ENCODE results near the gene SEC14L5.

SEC14L5 gene

DNA sequence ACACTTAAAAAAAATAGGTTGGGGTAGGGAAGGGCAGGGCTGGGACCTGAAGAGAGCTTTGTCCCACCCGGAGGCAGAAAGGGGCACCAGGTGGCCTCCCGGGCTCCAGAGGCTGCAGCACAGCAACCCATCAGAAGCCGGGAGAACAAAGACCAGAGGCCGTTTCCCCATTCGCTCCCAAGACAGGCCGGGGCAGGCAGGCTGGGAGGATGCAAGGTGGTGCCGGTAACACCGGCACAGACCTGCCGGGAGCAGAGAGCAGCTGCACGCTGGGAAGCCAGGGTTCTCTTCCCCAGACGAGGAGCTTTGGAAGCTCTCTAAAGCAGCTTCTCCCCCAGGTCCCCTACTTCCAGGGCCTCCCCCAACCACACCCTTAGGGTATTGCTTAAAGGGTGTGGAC is 26.7 kb upstream of the SEC14L5 start:
- no peak overlapping the region for H3K27ac ChIP-seq
- H3K27me3 ChIP-seq = peaks cover 64% of the 10 kb centered on the region
- H3K4me1 ChIP-seq (ENCODE audit: control insufficient read depth in 1 of 2, insufficient read depth in 1 of 2, low read depth in 1 of 2, low read length in 1 of 2) = peaks cover 6 to 7% of the 10 kb centered on the region in 2 experiments
- no peak overlapping the region for H3K4me3 ChIP-seq (ENCODE audit: low read depth in 1 of 2, low read length in 1 of 2)
- no peaks in the 10 kb centered on the region for H3K36me3 ChIP-seq
- peaks cover 9% of the 10 kb centered on the region for H3K9me3 ChIP-seq
- TF ChIP-seq, protein P1, sequence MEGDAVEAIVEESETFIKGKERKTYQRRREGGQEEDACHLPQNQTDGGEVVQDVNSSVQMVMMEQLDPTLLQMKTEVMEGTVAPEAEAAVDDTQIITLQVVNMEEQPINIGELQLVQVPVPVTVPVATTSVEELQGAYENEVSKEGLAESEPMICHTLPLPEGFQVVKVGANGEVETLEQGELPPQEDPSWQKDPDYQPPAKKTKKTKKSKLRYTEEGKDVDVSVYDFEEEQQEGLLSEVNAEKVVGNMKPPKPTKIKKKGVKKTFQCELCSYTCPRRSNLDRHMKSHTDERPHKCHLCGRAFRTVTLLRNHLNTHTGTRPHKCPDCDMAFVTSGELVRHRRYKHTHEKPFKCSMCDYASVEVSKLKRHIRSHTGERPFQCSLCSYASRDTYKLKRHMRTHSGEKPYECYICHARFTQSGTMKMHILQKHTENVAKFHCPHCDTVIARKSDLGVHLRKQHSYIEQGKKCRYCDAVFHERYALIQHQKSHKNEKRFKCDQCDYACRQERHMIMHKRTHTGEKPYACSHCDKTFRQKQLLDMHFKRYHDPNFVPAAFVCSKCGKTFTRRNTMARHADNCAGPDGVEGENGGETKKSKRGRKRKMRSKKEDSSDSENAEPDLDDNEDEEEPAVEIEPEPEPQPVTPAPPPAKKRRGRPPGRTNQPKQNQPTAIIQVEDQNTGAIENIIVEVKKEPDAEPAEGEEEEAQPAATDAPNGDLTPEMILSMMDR (IDR thresholded peaks at IDR 0.05) = no peak

DNA sequence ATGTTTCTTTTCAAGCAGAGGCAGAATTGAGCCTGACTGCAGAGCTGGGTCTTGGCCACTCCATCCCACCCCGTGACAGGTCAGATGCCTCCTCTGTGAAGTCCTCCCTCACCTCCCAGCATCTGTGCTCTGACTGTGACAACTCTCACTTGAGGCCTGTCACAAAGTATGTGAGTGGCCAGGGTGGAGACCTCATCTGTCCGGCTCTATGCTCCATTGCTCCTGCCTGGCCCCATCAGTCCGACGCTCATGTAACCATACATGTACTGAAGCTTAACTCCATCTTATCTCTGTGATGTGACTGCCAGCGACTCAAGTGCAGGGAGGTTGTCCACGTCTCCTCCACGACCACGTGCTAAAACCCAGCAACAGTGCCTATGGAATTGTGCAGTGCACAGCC is 24.7 kb upstream of the SEC14L5 start:
- Histone ChIP-seq H3K27me3 (peaks cover 84% of the 10 kb centered on the region), H3K4me1 (ENCODE audit: control insufficient read depth in 1 of 2, insufficient read depth in 1 of 2, low read depth in 1 of 2, low read length in 1 of 2) (peaks cover 15 to 16% of the 10 kb centered on the region in 2 experiments), H3K9me3 (no peaks in the 10 kb centered on the region)

DNA sequence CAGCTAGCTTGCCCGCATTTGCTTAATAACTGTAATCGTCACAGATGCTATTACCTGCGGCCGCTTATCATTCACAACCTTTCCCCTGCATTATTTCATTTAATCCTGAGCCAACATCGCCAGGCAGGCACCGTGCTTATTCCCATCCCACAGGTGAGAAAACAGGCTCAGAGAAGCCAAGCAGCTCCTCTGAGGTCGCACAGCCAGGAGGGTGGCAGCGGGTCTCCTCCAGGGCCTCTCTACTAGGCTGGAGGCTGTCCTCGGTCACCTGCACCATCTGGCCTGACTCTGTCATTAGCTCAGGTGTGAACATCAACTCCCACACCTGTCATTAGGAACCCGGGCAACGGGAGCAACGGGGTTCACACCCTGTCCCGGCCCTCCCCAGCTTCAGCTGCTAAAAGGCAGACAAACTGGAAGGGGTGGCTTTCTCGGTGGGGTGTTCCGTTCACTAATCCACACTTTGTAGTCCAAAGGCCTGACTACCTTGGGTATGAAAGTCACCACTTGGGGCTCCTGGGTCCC is 24.2 kb upstream of the SEC14L5 start:
- peaks cover 89% of the 10 kb centered on the region for H3K27me3 ChIP-seq

More for the DNA sequence above, 24.7 kb upstream of the SEC14L5 start:
- Histone ChIP-seq H3K4me3 (ENCODE audit: low read depth in 1 of 2, low read length in 1 of 2) (no peak overlapping the region), H3K27ac (no peak overlapping the region), H3K36me3 (no peaks in the 10 kb centered on the region)
- TF ChIP-seq, protein P1 (IDR thresholded peaks at IDR 0.05) = no peak

DNA sequence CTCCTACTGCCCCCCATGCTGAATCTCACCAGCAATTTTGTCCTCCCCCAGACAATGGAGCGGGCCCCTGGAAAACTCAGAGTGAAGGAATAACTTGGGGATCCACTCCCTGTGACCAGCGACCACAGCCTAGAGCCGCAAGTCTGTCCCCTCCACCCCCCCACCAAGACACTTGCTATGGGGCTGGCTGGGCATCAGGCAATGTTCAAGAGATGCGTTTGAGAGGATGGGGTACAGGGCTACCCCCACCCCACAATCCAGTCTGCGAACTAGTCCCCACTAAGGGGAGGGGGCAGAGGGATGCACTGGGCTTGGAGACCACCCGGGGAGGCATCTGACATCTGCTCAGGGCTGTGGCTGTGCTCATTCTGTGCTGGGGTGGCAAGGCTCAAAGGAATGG is 23.5 kb upstream of the SEC14L5 start:
- no peak overlapping the region for H3K27ac ChIP-seq
- H3K9me3 ChIP-seq = no peaks in the 10 kb centered on the region
- peaks cover 90% of the 10 kb centered on the region for H3K27me3 ChIP-seq
- H3K4me3 ChIP-seq (ENCODE audit: low read depth in 1 of 2, low read length in 1 of 2) = no peak overlapping the region
- H3K36me3 ChIP-seq = no peaks in the 10 kb centered on the region
- TF ChIP-seq, protein P1 (IDR thresholded peaks at IDR 0.05) = no peak
- peaks cover 15 to 16% of the 10 kb centered on the region in 2 experiments for H3K4me1 ChIP-seq (ENCODE audit: control insufficient read depth in 1 of 2, insufficient read depth in 1 of 2, low read depth in 1 of 2, low read length in 1 of 2)

More for the DNA sequence above, 24.2 kb upstream of the SEC14L5 start:
- Histone ChIP-seq H3K27ac (no peak overlapping the region), H3K4me1 (ENCODE audit: control insufficient read depth in 1 of 2, insufficient read depth in 1 of 2, low read depth in 1 of 2, low read length in 1 of 2) (peaks cover 15 to 16% of the 10 kb centered on the region in 2 experiments), H3K9me3 (no peaks in the 10 kb centered on the region), H3K4me3 (ENCODE audit: low read depth in 1 of 2, low read length in 1 of 2) (no peak overlapping the region), H3K36me3 (no peaks in the 10 kb centered on the region)
- TF ChIP-seq, protein P1 (IDR thresholded peaks at IDR 0.05) = no peak

DNA sequence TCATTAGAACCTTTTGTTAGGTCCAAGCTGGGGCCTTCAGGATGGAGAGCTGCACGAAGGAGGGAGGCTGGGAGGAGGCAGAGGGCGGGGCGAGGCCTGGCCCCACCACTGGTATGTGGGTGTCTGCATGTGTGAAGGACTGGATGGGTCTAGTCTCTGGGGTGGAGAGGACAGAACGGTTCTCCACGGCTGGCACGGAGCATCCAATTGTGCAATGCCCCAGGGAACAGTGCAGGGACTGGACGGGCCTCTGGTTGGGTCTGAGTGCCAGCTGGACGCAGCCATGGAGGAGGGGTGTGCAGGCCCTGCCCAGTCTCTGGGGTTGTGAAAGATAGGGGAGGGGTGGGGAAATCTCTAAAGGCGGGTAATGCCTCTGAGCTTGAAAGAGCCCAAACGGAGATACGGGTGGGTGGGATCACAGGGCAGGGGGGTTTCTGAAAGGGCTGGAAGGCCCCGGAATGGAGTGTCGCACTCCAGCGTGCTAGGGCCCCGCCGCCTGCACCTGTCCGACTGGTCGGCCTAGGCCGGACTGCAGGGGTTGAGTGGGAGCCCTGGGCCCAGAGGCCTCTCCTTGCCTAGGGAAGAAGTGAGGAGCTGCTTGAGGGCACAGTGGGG is 22.8 kb upstream of the SEC14L5 start:
- no peak overlapping the region for H3K27ac ChIP-seq
- peaks cover 15 to 16% of the 10 kb centered on the region in 2 experiments for H3K4me1 ChIP-seq (ENCODE audit: control insufficient read depth in 1 of 2, insufficient read depth in 1 of 2, low read depth in 1 of 2, low read length in 1 of 2)
- no peaks in the 10 kb centered on the region for H3K9me3 ChIP-seq
- H3K4me3 ChIP-seq (ENCODE audit: low read depth in 1 of 2, low read length in 1 of 2) = no peak overlapping the region
- no peaks in the 10 kb centered on the region for H3K36me3 ChIP-seq
- H3K27me3 ChIP-seq = peaks cover 92% of the 10 kb centered on the region
- TF ChIP-seq, protein P1 (IDR thresholded peaks at IDR 0.05) = no peak

All from neutrophil (primary cell).